ENCODE results near the gene BLMH.
A peak's percentile ranks its signal among the peaks of the same experiment; 100 is the strongest.

Gene BLMH

DNA sequence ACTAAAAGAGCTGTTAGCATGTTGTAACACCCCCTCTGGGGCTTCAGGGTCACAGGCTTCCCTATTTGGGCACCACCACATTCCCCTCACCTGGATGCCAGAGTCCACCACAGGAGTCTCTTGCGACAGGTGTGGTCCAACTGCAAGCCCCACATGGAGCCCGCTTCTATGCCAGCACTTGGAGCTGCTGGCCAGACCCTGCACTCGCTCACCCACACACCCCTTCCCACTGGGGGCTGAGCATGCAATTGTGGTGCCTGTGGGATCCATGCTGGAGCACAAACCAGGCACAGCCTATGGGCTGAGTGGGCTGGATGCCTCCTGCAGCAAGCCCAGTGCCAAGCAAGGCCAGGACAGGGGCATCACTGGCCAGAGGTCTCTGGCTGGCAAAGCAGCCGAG is 6.0 kb upstream of the BLMH start:
- Histone ChIP-seq H3K4me1 (ENCODE audit: insufficient read depth, low read length) (no peaks in the 10 kb centered on the region), H3K9me3 (ENCODE audit: low read length) (peaks cover 4% of the 10 kb centered on the region), H3K4me3 (ENCODE audit: low read length) (no peak overlapping the region), H3K27me3 (ENCODE audit: insufficient read depth, low read length) (peaks cover 17% of the 10 kb centered on the region), H3K36me3 (ENCODE audit: insufficient read depth, low read length) (no peaks in the 10 kb centered on the region), H2AFZ (ENCODE audit: low read depth, low read length) (no peak overlapping the region)

DNA sequence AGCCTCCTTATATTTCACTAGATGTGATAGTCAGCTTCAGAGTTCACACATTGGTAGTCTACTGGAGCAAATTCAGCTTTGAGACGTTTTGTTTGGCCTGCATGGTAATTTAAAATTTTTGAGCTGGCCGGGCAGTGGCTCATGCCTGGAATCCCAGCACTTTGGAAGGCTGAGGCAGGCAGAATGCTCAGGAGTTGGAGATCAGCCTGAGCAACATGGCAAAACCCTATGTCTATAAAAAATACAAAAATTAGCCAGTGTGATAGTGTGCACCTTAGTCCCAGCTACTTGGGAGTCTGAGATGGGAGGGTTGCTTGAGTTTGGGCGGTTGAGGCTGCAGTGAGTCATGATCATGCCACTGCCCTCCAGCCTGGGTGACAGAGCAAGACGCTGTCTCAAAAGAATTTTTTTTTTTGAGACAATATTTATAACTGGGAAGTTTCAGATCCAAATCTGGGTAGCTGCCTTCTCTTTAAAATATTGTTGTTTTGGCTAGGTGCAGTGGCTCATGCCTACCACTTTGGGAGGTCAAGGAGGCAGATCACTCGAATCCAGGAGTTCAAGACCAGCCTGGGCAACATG is 4.8 kb upstream of the BLMH start:
- H3K9me3 ChIP-seq (ENCODE audit: low read length), result peaks cover 4% of the 10 kb centered on the region

DNA sequence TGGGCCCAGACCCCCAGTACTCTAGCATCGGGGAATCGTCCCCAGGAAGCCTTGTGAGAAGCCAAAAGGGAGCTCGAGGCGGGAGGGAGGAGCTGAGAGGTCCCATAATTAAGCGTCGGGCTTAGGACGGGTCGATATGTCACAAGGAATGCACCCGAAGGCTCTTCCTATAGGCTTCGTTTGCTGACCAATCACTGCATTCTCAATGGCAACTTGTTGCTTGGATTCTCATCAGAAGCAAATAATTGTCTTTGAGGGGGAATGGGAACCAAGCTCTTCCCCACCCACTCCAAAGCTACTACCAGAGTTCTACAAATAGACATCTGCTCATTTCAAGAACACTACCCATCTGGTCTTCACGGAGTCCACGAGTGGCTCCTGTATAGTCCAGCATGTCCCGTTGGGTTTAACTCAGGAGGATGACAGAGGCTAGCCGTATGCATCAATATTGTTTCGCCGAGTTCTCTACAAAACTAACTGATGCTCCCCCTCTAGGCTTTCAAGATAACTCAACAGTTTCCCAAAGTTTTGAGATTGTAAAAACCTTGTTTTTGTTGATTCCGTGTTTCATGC is 628 bp upstream of the BLMH start:
- Histone ChIP-seq H3K9me3 (ENCODE audit: low read length) (no peaks in the 10 kb centered on the region), H3K4me3 (ENCODE audit: low read length) (peak overlapping the region; percentile 67), H3K27me3 (ENCODE audit: insufficient read depth, low read length) (peaks cover 22% of the 10 kb centered on the region), H2AFZ (ENCODE audit: low read depth, low read length) (peak overlapping the region; percentile 90), H3K36me3 (ENCODE audit: insufficient read depth, low read length) (peaks cover 10% of the 10 kb centered on the region), H3K4me1 (ENCODE audit: insufficient read depth, low read length) (peaks cover 14% of the 10 kb centered on the region)

More for the DNA sequence above, 4.8 kb upstream of the BLMH start:
- Histone ChIP-seq H3K4me1 (ENCODE audit: insufficient read depth, low read length) (no peaks in the 10 kb centered on the region), H3K27me3 (ENCODE audit: insufficient read depth, low read length) (peaks cover 24% of the 10 kb centered on the region), H3K4me3 (ENCODE audit: low read length) (no peak overlapping the region), H3K36me3 (ENCODE audit: insufficient read depth, low read length) (no peaks in the 10 kb centered on the region), H2AFZ (ENCODE audit: low read depth, low read length) (no peak overlapping the region)

DNA sequence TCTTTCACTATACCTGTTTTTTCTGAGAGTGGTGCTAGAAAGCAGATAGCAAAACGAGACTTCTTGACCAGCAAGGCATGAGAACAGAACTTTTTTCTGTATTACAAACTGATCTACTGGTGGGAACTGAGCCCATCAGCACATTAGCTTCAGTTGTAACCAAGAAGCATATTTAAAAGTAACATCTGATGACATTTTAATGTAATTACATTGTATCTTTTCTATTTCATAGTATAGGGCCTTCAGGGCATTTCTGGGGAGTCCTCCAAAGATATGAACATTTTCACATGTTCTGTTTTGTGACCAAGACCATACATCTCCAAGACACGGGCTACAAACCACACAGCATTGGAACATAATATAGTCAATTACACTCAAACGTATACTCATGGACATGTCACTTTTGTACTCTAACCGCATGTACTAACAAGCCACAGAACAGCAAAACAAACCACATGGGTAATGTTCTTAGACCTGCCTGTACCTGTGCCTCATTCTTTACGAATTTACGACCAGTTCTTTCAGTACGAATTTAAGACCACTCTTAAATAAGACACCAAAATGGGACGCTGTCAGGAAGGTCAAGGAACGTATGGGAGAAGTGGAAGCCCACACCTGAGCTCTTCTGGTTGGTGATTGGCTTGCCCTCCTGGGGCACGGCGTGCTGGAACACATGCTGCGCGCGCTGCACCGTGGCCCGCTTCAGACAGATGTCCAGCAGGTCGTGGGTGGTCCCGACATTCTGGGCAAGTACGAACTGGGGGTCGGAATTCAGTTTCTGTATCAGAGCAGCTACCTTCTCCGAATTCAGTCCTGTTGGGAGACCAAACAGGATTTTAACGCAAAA is 825 bp downstream of the BLMH start:
- H3K9me3 ChIP-seq (ENCODE audit: low read length), result no peaks in the 10 kb centered on the region
- H3K4me1 ChIP-seq (ENCODE audit: insufficient read depth, low read length), result peaks cover 14% of the 10 kb centered on the region
- H2AFZ ChIP-seq (ENCODE audit: low read depth, low read length), result peak overlapping the region; percentile 90
- H3K36me3 ChIP-seq (ENCODE audit: insufficient read depth, low read length), result peaks cover 20% of the 10 kb centered on the region
- H3K4me3 ChIP-seq (ENCODE audit: low read length), result peak overlapping the region; percentile 67
- H3K27me3 ChIP-seq (ENCODE audit: insufficient read depth, low read length), result peaks cover 20% of the 10 kb centered on the region

DNA sequence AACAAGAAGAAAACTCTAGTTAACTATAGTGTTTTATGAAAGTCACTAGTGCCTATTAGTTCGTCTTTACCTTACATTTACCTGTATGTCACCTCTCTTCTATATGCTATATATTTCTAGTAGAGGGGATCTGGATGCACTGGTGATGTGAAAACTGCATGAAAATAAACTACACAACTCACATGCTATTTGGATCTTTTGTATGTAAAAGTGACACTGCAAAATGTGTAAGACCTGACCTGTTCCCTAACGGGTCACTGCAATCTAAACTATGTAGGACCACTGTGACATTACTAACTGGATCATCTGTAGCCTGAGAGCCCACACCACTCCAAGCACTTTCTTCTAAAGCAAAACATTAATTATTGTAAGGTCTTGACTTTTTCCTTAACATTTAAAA is 1.7 kb downstream of the BLMH start:
- peaks cover 28% of the 10 kb centered on the region for H3K36me3 ChIP-seq (ENCODE audit: insufficient read depth, low read length)
- H3K4me1 ChIP-seq (ENCODE audit: insufficient read depth, low read length), result peaks cover 14% of the 10 kb centered on the region
- H3K4me3 ChIP-seq (ENCODE audit: low read length), result no peak overlapping the region
- H3K9me3 ChIP-seq (ENCODE audit: low read length), result no peaks in the 10 kb centered on the region
- no peak overlapping the region for H2AFZ ChIP-seq (ENCODE audit: low read depth, low read length)
- peaks cover 20% of the 10 kb centered on the region for H3K27me3 ChIP-seq (ENCODE audit: insufficient read depth, low read length)

DNA sequence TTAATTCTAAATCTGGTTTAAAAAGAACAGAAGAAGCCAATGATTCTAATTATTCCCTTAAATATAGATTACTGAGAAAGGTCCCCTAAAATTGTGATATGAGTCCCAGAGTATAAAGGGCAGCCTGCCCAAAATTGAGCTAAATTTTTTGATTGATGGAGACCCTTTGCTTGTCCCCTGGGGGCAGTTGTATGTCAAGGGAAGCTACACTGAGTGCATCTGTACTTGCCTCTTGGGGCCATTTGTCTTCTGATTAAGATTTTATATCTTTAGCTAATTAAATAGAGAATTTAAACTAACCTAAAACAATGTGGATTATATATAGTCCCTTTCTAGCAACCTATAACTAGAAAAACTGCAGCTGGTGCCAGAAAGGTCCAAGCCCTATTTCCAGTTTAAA is 12.6 kb downstream of the BLMH start:
- Histone ChIP-seq H3K36me3 (ENCODE audit: insufficient read depth, low read length) (peaks cover 31% of the 10 kb centered on the region), H3K4me3 (ENCODE audit: low read length) (no peak overlapping the region), H2AFZ (ENCODE audit: low read depth, low read length) (no peak overlapping the region), H3K27me3 (ENCODE audit: insufficient read depth, low read length) (no peaks in the 10 kb centered on the region), H3K4me1 (ENCODE audit: insufficient read depth, low read length) (no peaks in the 10 kb centered on the region), H3K9me3 (ENCODE audit: low read length) (no peaks in the 10 kb centered on the region)

DNA sequence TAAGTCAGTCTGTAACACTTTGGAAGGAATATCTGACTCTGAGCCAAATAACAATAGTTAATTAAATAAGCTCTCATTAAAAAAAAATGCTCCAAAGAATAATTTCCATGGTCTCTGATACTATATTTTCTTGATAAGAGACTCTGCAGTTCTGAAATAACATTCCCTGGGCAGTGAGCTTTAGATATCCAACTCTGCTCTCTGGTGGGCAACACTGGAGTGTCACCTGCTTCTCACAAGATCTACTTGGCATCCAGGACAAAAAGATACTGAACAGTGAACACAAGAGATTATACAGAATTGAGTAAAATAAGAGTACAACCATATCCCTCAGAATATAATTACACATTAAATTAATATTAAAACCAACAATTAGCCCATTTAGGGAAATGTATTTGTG is 13.7 kb downstream of the BLMH start:
- H3K36me3 ChIP-seq (ENCODE audit: insufficient read depth, low read length), result peaks cover 32% of the 10 kb centered on the region
- no peak overlapping the region for H2AFZ ChIP-seq (ENCODE audit: low read depth, low read length)
- no peaks in the 10 kb centered on the region for H3K4me1 ChIP-seq (ENCODE audit: insufficient read depth, low read length)
- H3K9me3 ChIP-seq (ENCODE audit: low read length), result no peaks in the 10 kb centered on the region
- no peaks in the 10 kb centered on the region for H3K27me3 ChIP-seq (ENCODE audit: insufficient read depth, low read length)
- no peak overlapping the region for H3K4me3 ChIP-seq (ENCODE audit: low read length)

DNA sequence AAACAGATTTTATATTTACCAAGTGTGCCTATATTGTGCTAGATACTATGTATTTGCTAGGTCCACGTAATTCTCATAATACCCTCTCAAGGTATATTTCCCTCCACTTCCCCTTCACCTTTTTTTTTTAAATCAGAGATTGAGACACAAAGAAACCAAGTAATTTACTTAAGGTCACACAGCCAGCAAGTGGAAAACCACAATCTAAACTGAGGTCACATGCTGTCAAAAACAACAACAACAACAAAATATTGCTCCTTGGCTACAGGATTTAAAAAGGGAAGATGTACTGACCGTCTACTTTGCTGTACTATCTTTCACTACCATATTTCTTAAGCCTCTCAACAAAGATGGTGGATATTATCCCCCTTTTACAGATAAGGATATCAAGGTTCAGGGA is 15.8 kb downstream of the BLMH start:
- Histone ChIP-seq H3K36me3 (ENCODE audit: insufficient read depth, low read length) (peaks cover 36% of the 10 kb centered on the region), H2AFZ (ENCODE audit: low read depth, low read length) (no peak overlapping the region), H3K4me1 (ENCODE audit: insufficient read depth, low read length) (peaks cover 18% of the 10 kb centered on the region), H3K4me3 (ENCODE audit: low read length) (no peak overlapping the region), H3K27me3 (ENCODE audit: insufficient read depth, low read length) (no peaks in the 10 kb centered on the region), H3K9me3 (ENCODE audit: low read length) (no peaks in the 10 kb centered on the region)

DNA sequence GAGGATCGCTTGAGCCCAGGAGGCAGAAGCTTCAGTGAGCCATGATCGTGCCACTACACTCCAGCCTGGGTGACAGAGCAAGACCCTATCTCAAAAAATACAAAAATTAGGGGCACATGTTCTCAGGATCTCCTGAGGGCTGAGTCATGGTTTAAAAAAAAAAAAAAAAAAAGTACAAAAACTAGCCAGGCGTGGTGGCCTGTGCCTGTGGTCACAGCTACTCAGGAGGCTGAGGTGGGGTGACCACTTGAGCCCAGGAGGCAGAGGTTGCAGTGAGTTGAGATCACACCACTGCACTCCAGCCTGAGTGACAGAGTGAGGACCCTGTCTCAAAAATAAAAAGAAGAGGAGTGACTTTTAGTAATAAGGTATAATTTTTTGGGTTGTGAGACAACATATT is 16.9 kb downstream of the BLMH start:
- no peak overlapping the region for H3K4me3 ChIP-seq (ENCODE audit: low read length)
- H3K36me3 ChIP-seq (ENCODE audit: insufficient read depth, low read length), result peaks cover 34% of the 10 kb centered on the region
- H2AFZ ChIP-seq (ENCODE audit: low read depth, low read length), result no peak overlapping the region
- no peaks in the 10 kb centered on the region for H3K9me3 ChIP-seq (ENCODE audit: low read length)
- no peaks in the 10 kb centered on the region for H3K27me3 ChIP-seq (ENCODE audit: insufficient read depth, low read length)
- peaks cover 18% of the 10 kb centered on the region for H3K4me1 ChIP-seq (ENCODE audit: insufficient read depth, low read length)

DNA sequence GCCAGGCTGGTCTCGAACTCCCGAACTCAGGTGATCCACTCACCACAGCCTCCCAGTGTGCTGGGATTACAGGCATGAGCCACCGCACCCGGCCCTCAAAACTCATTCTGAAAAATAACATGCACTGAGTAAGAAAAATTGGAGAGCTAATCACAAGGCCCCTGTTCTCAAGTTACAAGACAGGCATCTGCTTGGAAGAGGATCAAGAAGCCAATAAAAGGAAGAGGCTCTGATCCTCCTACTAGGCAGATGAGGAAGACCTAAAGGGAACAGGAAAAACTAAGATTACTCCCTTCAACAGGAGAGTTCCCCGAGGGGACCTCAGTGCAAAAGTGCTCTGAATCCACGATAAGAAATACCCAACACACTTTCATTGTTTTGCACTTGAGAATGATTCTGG is 18.4 kb downstream of the BLMH start:
- H3K27me3 ChIP-seq (ENCODE audit: insufficient read depth, low read length), result no peaks in the 10 kb centered on the region
- H3K9me3 ChIP-seq (ENCODE audit: low read length), result no peaks in the 10 kb centered on the region
- peaks cover 32% of the 10 kb centered on the region for H3K36me3 ChIP-seq (ENCODE audit: insufficient read depth, low read length)
- no peak overlapping the region for H2AFZ ChIP-seq (ENCODE audit: low read depth, low read length)
- H3K4me3 ChIP-seq (ENCODE audit: low read length), result no peak overlapping the region
- peaks cover 18% of the 10 kb centered on the region for H3K4me1 ChIP-seq (ENCODE audit: insufficient read depth, low read length)

DNA sequence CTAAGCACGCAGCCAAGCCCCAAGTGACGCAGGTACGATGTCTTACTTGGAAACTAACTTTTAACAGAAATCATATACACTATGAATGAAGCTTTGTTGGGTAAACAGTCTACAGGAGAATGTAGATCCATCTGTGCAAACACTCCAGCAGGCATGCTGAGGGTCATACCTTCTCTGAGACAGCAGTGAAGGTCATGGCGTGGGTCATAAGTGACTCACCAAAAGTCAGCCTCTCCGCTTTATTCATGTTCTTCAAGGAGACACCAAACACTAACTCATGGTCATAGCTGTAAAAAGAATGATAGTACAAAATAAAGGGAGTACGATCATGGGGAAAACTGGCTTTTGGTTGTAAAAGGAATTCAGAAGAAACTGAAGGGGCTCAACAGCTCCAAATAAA is 20.6 kb downstream of the BLMH start:
- Histone ChIP-seq H3K9me3 (ENCODE audit: low read length) (no peaks in the 10 kb centered on the region), H3K27me3 (ENCODE audit: insufficient read depth, low read length) (no peaks in the 10 kb centered on the region), H2AFZ (ENCODE audit: low read depth, low read length) (no peak overlapping the region), H3K36me3 (ENCODE audit: insufficient read depth, low read length) (peaks cover 41% of the 10 kb centered on the region), H3K4me3 (ENCODE audit: low read length) (no peak overlapping the region), H3K4me1 (ENCODE audit: insufficient read depth, low read length) (peaks cover 18% of the 10 kb centered on the region)

DNA sequence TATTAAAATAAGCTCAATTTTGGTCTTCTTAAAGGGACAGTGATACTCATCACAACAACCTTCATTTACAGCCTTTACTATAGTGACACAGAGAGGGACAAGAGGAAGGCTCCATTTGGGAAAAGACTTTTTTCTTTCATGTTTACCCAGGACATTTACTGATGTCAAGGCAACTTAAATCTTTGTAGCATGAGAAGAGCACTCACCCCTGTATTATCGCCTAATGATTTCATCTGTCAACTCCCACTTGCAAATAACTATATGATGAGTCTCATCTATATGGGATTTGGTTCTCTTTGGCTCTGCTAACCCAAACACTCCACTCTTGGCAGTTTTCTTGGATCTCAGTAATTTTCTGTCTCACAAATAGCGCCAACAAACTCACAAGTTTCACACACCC is 24.1 kb downstream of the BLMH start:
- no peak overlapping the region for H3K4me3 ChIP-seq (ENCODE audit: low read length)
- no peak overlapping the region for H2AFZ ChIP-seq (ENCODE audit: low read depth, low read length)
- peaks cover 17% of the 10 kb centered on the region for H3K4me1 ChIP-seq (ENCODE audit: insufficient read depth, low read length)
- H3K27me3 ChIP-seq (ENCODE audit: insufficient read depth, low read length), result no peaks in the 10 kb centered on the region
- peaks cover 51% of the 10 kb centered on the region for H3K36me3 ChIP-seq (ENCODE audit: insufficient read depth, low read length)
- no peaks in the 10 kb centered on the region for H3K9me3 ChIP-seq (ENCODE audit: low read length)

DNA sequence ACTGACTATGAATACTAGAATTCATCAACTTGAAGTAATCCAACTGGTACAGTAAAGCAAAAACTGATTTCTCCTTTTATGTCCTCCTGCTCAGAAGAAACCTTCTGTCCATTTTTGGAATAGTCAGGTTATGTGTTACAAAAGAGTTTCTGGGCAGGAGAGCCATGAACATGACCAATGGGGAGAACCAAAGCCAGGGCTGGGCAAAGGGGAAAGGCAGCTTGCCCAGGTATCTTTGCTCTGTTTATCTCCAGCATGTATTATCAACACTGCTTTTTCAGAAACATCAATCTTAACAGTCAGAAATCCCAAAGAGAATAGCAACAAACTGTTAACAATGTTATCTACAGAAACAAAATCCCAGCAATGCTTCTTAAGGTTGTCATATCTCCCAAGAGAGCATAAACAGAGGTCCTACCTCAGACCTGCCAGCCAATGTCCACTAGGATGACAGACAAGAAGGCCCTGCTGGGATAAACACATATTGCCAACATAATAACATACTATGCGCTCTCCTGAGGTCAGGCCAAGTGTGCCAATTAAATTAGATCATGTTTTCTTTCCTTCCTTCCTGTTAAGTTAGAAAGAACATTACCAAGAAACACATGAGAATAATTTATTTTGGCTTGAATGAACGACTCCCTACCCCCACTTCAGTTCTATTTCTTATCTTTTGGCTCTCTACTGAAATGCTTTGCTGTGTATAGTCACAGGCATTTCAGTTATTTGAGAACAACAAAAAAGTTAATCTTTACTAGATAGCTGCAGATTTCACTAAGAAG is 28.0 kb downstream of the BLMH start:
- Histone ChIP-seq H2AFZ (ENCODE audit: low read depth, low read length) (no peak overlapping the region), H3K27me3 (ENCODE audit: insufficient read depth, low read length) (no peaks in the 10 kb centered on the region), H3K4me3 (ENCODE audit: low read length) (no peak overlapping the region), H3K36me3 (ENCODE audit: insufficient read depth, low read length) (peaks cover 44% of the 10 kb centered on the region), H3K9me3 (ENCODE audit: low read length) (no peaks in the 10 kb centered on the region), H3K4me1 (ENCODE audit: insufficient read depth, low read length) (no peaks in the 10 kb centered on the region)
